HEK293 (cell line): ENCODE measurements around the gene JAZF1.
A peak's percentile ranks its signal among the peaks of the same experiment; 100 is the strongest.

Experiments
- CTCF ChIA-PET: fragments of 350-600 bp; formaldehyde crosslinking; extraction: SDS; loops from one replicate; lab custom pipeline; 2021; ENCODE audit warnings: antibody characterized with exemption; lab: Yijun Ruan, JAX
- POLR2A ChIA-PET: fragments of 300-600 bp; formaldehyde crosslinking; extraction: SDS; loops from one replicate; lab custom pipeline; 2020; ENCODE audit warnings: antibody characterized with exemption, inconsistent platforms; lab: Yijun Ruan, JAX
- H3K27ac ChIP-seq: fragments of 200-500 bp; sonication (Bioruptor generic); 2 replicates; pipeline ENCODE4 v1.5.1; 2014; ENCODE audit warnings: low read depth, low read length, control low read depth, inconsistent platforms; ENCODE audit errors: extremely low read depth
- H3K36me3 ChIP-seq, 2 experiments: fragments of 200-500 bp in 1 of 2; sonication (Bioruptor generic) in 1 of 2; 1 replicate in 1 of 2; 2 replicates in 1 of 2; pipeline ENCODE4 v1.5.1; 2014 to 2017; ENCODE audit warnings: inconsistent platforms in 2 of 2, low read length in 2 of 2; ENCODE audit not compliant: control insufficient read depth in 2 of 2, insufficient read depth in 1 of 2
- H3K4me1 ChIP-seq: fragments of 200-500 bp; sonication (Bioruptor generic); 2 replicates; pipeline ENCODE4 v1.5.1; 2014; ENCODE audit warnings: mild to moderate bottlenecking, low read length, inconsistent platforms; ENCODE audit not compliant: control insufficient read depth, insufficient read depth
- H3K4me3 ChIP-seq: 2 replicates; pipeline ENCODE4 v1.5.1; 2011; ENCODE audit warnings: low read depth, mild to moderate bottlenecking, control low read depth, low read length, moderate library complexity
- H3K9me3 ChIP-seq: fragments of 200-500 bp; sonication (Bioruptor generic); 2 replicates; pipeline ENCODE4 v1.5.1; 2014; ENCODE audit warnings: low read depth, low read length, inconsistent platforms; ENCODE audit not compliant: control insufficient read depth, insufficient read depth
- BCL11A ChIP-seq: fragments of 450-650 bp; formaldehyde crosslinking; IDR thresholded peaks from 2 replicates; pipeline ENCODE4 v1.5.1; 2016; ENCODE audit warnings: low read depth, missing biosample characterization, missing genetic modification characterization
- GLIS2 ChIP-seq: fragments of 450-650 bp; formaldehyde crosslinking; IDR thresholded peaks from 2 replicates; pipeline ENCODE4 v1.5.1; 2016; ENCODE audit warnings: missing biosample characterization, missing genetic modification characterization
- KLF7 ChIP-seq: fragments of 450-650 bp; formaldehyde crosslinking; IDR thresholded peaks from 2 replicates; pipeline ENCODE4 v1.5.1; 2016; ENCODE audit warnings: missing biosample characterization, missing genetic modification characterization, borderline replicate concordance
- OSR2 ChIP-seq: fragments of 450-650 bp; formaldehyde crosslinking; IDR thresholded peaks from 2 replicates; pipeline ENCODE4 v1.5.1; 2016; ENCODE audit warnings: missing biosample characterization, missing genetic modification characterization
- REPIN1 ChIP-seq: fragments of 450-650 bp; formaldehyde crosslinking; IDR thresholded peaks from 2 replicates; pipeline ENCODE4 v1.5.1; 2017; ENCODE audit warnings: missing biosample characterization, missing genetic modification characterization, low read depth
- SP7 ChIP-seq: fragments of 450-650 bp; formaldehyde crosslinking; IDR thresholded peaks from 2 replicates; pipeline ENCODE4 v1.5.1; 2016; ENCODE audit warnings: missing biosample characterization, missing genetic modification characterization
- YY1 ChIP-seq: fragments of 450-650 bp; formaldehyde crosslinking; IDR thresholded peaks from 2 replicates; pipeline ENCODE4 v1.5.1; 2018; ENCODE audit warnings: missing biosample characterization, missing genetic modification characterization
- ZBTB17 ChIP-seq: fragments of 450-650 bp; formaldehyde crosslinking; IDR thresholded peaks from 2 replicates; pipeline ENCODE4 v1.5.1; 2016; ENCODE audit warnings: missing biosample characterization, missing genetic modification characterization
- ZIC2 ChIP-seq: fragments of 450-650 bp; formaldehyde crosslinking; IDR thresholded peaks from 2 replicates; pipeline ENCODE4 v1.5.1; 2016; ENCODE audit warnings: missing biosample characterization, missing genetic modification characterization
- ZNF10 ChIP-seq: fragments of 450-650 bp; formaldehyde crosslinking; IDR thresholded peaks from 2 replicates; pipeline ENCODE4 v1.5.1; 2017; ENCODE audit warnings: missing biosample characterization, missing genetic modification characterization
- ZNF140 ChIP-seq: fragments of 450-650 bp; formaldehyde crosslinking; IDR thresholded peaks from 2 replicates; pipeline ENCODE4 v1.5.1; 2016; ENCODE audit warnings: missing biosample characterization, missing genetic modification characterization
- ZNF394 ChIP-seq: fragments of 450-650 bp; formaldehyde crosslinking; IDR thresholded peaks from 2 replicates; pipeline ENCODE4 v1.5.1; 2016; ENCODE audit warnings: missing biosample characterization, missing genetic modification characterization, mild to moderate bottlenecking, moderate library complexity, borderline replicate concordance
- ZNF426 ChIP-seq: fragments of 450-650 bp; formaldehyde crosslinking; IDR thresholded peaks from 2 replicates; pipeline ENCODE4 v1.5.1; 2017; ENCODE audit warnings: missing biosample characterization, missing genetic modification characterization, mild to moderate bottlenecking, inconsistent platforms, moderate library complexity
- ZNF548 ChIP-seq: fragments of 450-650 bp; formaldehyde crosslinking; IDR thresholded peaks from 2 replicates; pipeline ENCODE4 v1.5.1; 2016; ENCODE audit warnings: missing biosample characterization, missing genetic modification characterization
- ZNF645 ChIP-seq: fragments of 450-650 bp; formaldehyde crosslinking; IDR thresholded peaks from 2 replicates; pipeline ENCODE4; 2016; ENCODE audit warnings: missing biosample characterization, missing genetic modification characterization
- ZNF785 ChIP-seq: fragments of 450-650 bp; formaldehyde crosslinking; IDR thresholded peaks from 2 replicates; pipeline ENCODE4 v1.5.1; 2016; ENCODE audit warnings: missing biosample characterization, missing genetic modification characterization
- ZNF792 ChIP-seq: fragments of 450-650 bp; formaldehyde crosslinking; IDR thresholded peaks from 2 replicates; pipeline ENCODE4 v1.5.1; 2016; ENCODE audit warnings: missing biosample characterization, missing genetic modification characterization
- ZNF830 ChIP-seq: fragments of 450-650 bp; IDR thresholded peaks from 2 replicates; pipeline ENCODE4 v1.5.0; 2018; ENCODE audit warnings: missing biosample characterization, missing genetic modification characterization, low read depth, mild to moderate bottlenecking, moderate library complexity
- ZNF843 ChIP-seq: fragments of 450-650 bp; formaldehyde crosslinking; IDR thresholded peaks from 2 replicates; pipeline ENCODE4 v1.5.1; 2016; ENCODE audit warnings: missing biosample characterization, missing genetic modification characterization
- TF ChIP-seq, protein P1 (sequence below): sonication (generic); formaldehyde crosslinking; IDR thresholded peaks from 2 replicates; pipeline ENCODE4 v1.8.1; 2022; ENCODE audit warnings: mild to moderate bottlenecking, moderate library complexity, missing genetic modification reagents
- TF ChIP-seq, protein P2 (sequence below): fragments of 450-650 bp; formaldehyde crosslinking; IDR thresholded peaks from 2 replicates; pipeline ENCODE4 v1.5.1; 2016; ENCODE audit warnings: missing biosample characterization, missing genetic modification characterization
- TF ChIP-seq, protein P3 (sequence below): fragments of 450-650 bp; formaldehyde crosslinking; IDR thresholded peaks from 2 replicates; pipeline ENCODE4 v1.5.1; 2017; ENCODE audit warnings: missing biosample characterization, mild to moderate bottlenecking, missing genetic modification characterization, moderate library complexity

JAZF1 gene

DNA sequence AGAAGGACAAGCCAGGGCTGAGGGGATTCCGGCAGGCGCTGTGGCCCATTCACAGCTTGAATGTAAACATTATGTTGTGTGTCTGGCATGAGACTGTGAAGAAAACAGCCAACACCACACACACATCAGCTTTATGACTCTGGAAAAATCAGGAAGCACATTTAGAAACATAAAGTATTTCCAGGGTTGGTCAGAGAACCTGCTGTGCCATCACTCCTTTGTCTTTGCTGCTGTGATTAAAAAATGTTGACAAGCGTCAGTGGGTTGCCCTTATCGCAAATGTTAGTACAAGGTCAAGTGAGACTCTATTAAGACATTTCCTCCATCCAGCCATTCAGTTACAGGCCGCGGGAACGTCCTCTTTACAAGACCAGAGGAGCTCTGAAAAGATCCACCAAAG is 345.2 kb downstream of the JAZF1 start:
- ChIA-PET CTCF (interaction anchor here (0.7 to 1.3 kb wide), 3 partner anchors 54 to 258 kb away, joined by 3 to 5 read pairs (median 3); no protein-coding TSS in a partner anchor), POLR2A (no interaction called here)
- H3K36me3 ChIP-seq, result peaks cover 11 to 22% of the 10 kb centered on the region in 2 experiments; a peak in 2 of 3 replicates
- H3K9me3 ChIP-seq, result no peaks in the 10 kb centered on the region
- H3K27ac ChIP-seq, result no peak overlapping the region
- H3K4me1 ChIP-seq, result no peaks in the 10 kb centered on the region
- TF ChIP-seq ZIC2 (peak; percentile 71), ZNF394 (tag by site-specific recombination) (no peak)
- H3K4me3 ChIP-seq, result no peak overlapping the region

GRCh38 chr7:27834179-27834921 is 346.2 kb downstream of the JAZF1 start:
- H3K27ac ChIP-seq, result no peak overlapping the region
- TF ChIP-seq ZNF426 (tag by site-specific recombination) (no peak), BCL11A (no peak), YY1 (tag by site-specific recombination) (no peak), REPIN1 (tag by site-specific recombination) (no peak), ZNF785 (tag by site-specific recombination) (no peak), ZNF792 (tag by site-specific recombination) (no peak)
- TF ChIP-seq, protein P1, sequence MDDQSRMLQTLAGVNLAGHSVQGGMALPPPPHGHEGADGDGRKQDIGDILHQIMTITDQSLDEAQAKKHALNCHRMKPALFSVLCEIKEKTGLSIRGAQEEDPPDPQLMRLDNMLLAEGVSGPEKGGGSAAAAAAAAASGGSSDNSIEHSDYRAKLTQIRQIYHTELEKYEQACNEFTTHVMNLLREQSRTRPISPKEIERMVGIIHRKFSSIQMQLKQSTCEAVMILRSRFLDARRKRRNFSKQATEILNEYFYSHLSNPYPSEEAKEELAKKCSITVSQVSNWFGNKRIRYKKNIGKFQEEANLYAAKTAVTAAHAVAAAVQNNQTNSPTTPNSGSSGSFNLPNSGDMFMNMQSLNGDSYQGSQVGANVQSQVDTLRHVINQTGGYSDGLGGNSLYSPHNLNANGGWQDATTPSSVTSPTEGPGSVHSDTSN (CRISPR knock-in tag), result no peak
- TF ChIP-seq, protein P2, sequence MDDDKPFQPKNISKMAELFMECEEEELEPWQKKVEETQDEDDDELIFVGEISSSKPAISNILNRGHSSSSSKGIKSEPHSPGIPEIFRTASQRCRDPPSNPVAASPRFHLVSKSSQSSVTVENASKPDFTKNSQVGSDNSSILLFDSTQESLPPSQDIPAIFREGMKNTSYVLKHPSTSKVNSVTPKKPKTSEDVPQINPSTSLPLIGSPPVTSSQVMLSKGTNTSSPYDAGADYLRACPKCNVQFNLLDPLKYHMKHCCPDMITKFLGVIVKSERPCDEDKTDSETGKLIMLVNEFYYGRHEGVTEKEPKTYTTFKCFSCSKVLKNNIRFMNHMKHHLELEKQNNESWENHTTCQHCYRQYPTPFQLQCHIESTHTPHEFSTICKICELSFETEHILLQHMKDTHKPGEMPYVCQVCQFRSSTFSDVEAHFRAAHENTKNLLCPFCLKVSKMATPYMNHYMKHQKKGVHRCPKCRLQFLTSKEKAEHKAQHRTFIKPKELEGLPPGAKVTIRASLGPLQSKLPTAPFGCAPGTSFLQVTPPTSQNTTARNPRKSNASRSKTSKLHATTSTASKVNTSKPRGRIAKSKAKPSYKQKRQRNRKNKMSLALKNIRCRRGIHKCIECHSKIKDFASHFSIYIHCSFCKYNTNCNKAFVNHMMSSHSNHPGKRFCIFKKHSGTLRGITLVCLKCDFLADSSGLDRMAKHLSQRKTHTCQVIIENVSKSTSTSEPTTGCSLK (tag by site-specific recombination), result no peak
- no peaks in the 10 kb centered on the region for H3K4me1 ChIP-seq
- H3K9me3 ChIP-seq, result no peaks in the 10 kb centered on the region
- CTCF ChIA-PET, result no interaction called here
- H3K4me3 ChIP-seq, result no peak overlapping the region
- POLR2A ChIA-PET, result no interaction called here
- peaks cover 14 to 19% of the 10 kb centered on the region in 2 experiments; a peak in 2 of 3 replicates for H3K36me3 ChIP-seq

- POLR2A ChIA-PET, result no interaction called here
- TF ChIP-seq SP7 (tag by site-specific recombination) (no peak), ZNF830 (tag by site-specific recombination) (no peak), ZNF10 (tag by site-specific recombination) (no peak), ZNF843 (tag by site-specific recombination) (no peak), GLIS2 (tag by site-specific recombination) (no peak), ZNF140 (tag by site-specific recombination) (no peak), KLF7 (tag by site-specific recombination) (no peak), ZNF645 (tag by site-specific recombination) (no peak), ZBTB17 (tag by site-specific recombination) (no peak), ZNF785 (tag by site-specific recombination) (no peak), OSR2 (tag by site-specific recombination) (no peak), ZNF548 (tag by site-specific recombination) (no peak)
- TF ChIP-seq, protein P3, sequence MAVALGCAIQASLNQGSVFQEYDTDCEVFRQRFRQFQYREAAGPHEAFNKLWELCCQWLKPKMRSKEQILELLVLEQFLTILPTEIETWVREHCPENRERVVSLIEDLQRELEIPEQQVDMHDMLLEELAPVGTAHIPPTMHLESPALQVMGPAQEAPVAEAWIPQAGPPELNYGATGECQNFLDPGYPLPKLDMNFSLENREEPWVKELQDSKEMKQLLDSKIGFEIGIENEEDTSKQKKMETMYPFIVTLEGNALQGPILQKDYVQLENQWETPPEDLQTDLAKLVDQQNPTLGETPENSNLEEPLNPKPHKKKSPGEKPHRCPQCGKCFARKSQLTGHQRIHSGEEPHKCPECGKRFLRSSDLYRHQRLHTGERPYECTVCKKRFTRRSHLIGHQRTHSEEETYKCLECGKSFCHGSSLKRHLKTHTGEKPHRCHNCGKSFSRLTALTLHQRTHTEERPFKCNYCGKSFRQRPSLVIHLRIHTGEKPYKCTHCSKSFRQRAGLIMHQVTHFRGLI (tag by site-specific recombination), result no peak
- TF ChIP-seq, all 188 proteins: peak for 0
- CTCF ChIA-PET, result no interaction called here
- Histone ChIP-seq H3K27ac (no peak overlapping the region), H3K4me3 (no peak overlapping the region), H3K4me1 (no peaks in the 10 kb centered on the region), H3K36me3 (peaks cover 6 to 11% of the 10 kb centered on the region in 2 experiments), H3K9me3 (no peaks in the 10 kb centered on the region)
These were observed 354.2 kb downstream of the JAZF1 start for GRCh38 chr7:27826357-27826756.
